NCI-H1092 treated with DMSO at 0.1 percent for 48 hours (cell line): ENCODE data around the gene CHMP5.
"Not testable (repeated sequence)": the region's sequence is repeated elsewhere in the genome, so short reads cannot be mapped to it uniquely, and the experiment has no call there.

Experiments used
- DNase-seq: peaks from one replicate; lab custom pipeline; 2025; lab: John Stamatoyannopoulos, UW

Gene CHMP5

GRCh38 chr9:33277484-33277883 lies 12.6 kb downstream of the CHMP5 start:
- DNase-seq = no peak

- no peak for DNase-seq
Measured at GRCh38 chr9:33285502-33285901, 20.7 kb downstream of the CHMP5 start.

- peak; percentile 66 for DNase-seq
Measured at GRCh38 chr9:33287087-33287490, 22.2 kb downstream of the CHMP5 start.

- no peak for DNase-seq
Measured at GRCh38 chr9:33288235-33288634, 23.4 kb downstream of the CHMP5 start.

GRCh38 chr9:33288828-33289483 lies 24.1 kb downstream of the CHMP5 start:
- no peak for DNase-seq

- DNase-seq = no peak
Measured at GRCh38 chr9:33289496-33289895, 24.6 kb downstream of the CHMP5 start.

- DNase-seq = no peak
Measured at GRCh38 chr9:33289936-33290246, 25.0 kb downstream of the CHMP5 start.

- peak; percentile 97 for DNase-seq
Measured at GRCh38 chr9:33290247-33291030, 25.6 kb downstream of the CHMP5 start, which contains the start of gene NFX1. TSS of gene NFX1 (plus strand) at chr9:33290516. CDS start at chr9:33290573, 57 bp downstream.

GRCh38 chr9:33291031-33291397 lies 26.2 kb downstream of the CHMP5 start:
- peak; percentile 21 for DNase-seq

GRCh38 chr9:33291901-33292300 lies 27.1 kb downstream of the CHMP5 start:
- DNase-seq = no peak

- no peak for DNase-seq
Measured at GRCh38 chr9:33293782-33294181, 28.9 kb downstream of the CHMP5 start.

GRCh38 chr9:33294670-33295432 lies 30.0 kb downstream of the CHMP5 start:
- no peak for DNase-seq

GRCh38 chr9:33295571-33295970 lies 30.7 kb downstream of the CHMP5 start:
- DNase-seq = no peak

- DNase-seq = no peak
Measured at GRCh38 chr9:33297432-33297831, 32.6 kb downstream of the CHMP5 start.

- DNase-seq = no peak
Measured at GRCh38 chr9:33300546-33300945, 35.7 kb downstream of the CHMP5 start.

GRCh38 chr9:33304362-33304761 lies 39.5 kb downstream of the CHMP5 start:
- DNase-seq = no peak

- DNase-seq = no peak
Measured at GRCh38 chr9:33306037-33306436, 41.2 kb downstream of the CHMP5 start.

- DNase-seq = no peak
Measured at GRCh38 chr9:33307067-33307466, 42.2 kb downstream of the CHMP5 start.

- no peak for DNase-seq
Measured at GRCh38 chr9:33309903-33310302, 45.1 kb downstream of the CHMP5 start.

- DNase-seq = no peak
Measured at GRCh38 chr9:33310748-33311147, 45.9 kb downstream of the CHMP5 start.

GRCh38 chr9:33311953-33312352 lies 47.1 kb downstream of the CHMP5 start:
- no peak for DNase-seq

GRCh38 chr9:33315371-33315770 lies 50.5 kb downstream of the CHMP5 start:
- DNase-seq = no peak

GRCh38 chr9:33317136-33317535 lies 52.3 kb downstream of the CHMP5 start:
- DNase-seq = not testable (repeated sequence)
